ENCODE data around the gene MCCC1.

- TF ChIP-seq POLR2A (IDR thresholded peaks at IDR 0.05) = no peak
- TF ChIP-seq CTCF (IDR thresholded peaks at IDR 0.05) = no peak
Measured at GRCh38 chr3:183117056-183117455, 17.8 kb upstream of the MCCC1 start.
